Endothelial cell of umbilical vein (primary cell): ENCODE results near the gene RELCH. TPM values are rescaled to one million over a fixed set of nuclear protein-coding genes. Genes with fewer than 3 reads are reported as not detected.

Experiments used
- BruUV-seq: library from RNA; stranded (reverse); fragments of 400-500 nt; replicated peaks from 2 replicates; lab custom pipeline; 2021; lab: Mats Ljungman, UMichigan
- CTCF ChIA-PET: fragments of 300-600, 350-600 bp; sonication (Branson Sonifier 250); formaldehyde crosslinking; loops from one replicate; lab custom pipeline; 2021; ENCODE audit warnings: antibody characterized with exemption, inconsistent platforms; lab: Charles Lee
- POLR2A ChIA-PET: fragments of 300-600, 350-600 bp; sonication (Branson Sonifier 250); formaldehyde crosslinking; loops from one replicate; lab custom pipeline; 2021; ENCODE audit warnings: antibody characterized with exemption, inconsistent platforms; lab: Charles Lee
- DNase-seq: peaks from one replicate; pipeline ENCODE4 v3.0.0-alpha.2; 2011; ENCODE audit warnings: low read depth, low spot score
- FAIRE-seq: peaks from 2 replicates; lab custom pipeline; 2011; peaks lifted over from hg19 to GRCh38; lab: Jason Lieb, UNC
- H2AFZ ChIP-seq: 2 replicates; pipeline ENCODE4 v1.6.0; 2012; ENCODE audit warnings: low read depth, low read length, control low read depth, inconsistent platforms
- H3K27ac ChIP-seq: 2 replicates; pipeline ENCODE4 v1.5.1; 2011; ENCODE audit warnings: low read depth, mild to moderate bottlenecking, control low read depth, low read length, moderate library complexity; ENCODE audit not compliant: insufficient read depth
- H3K27me3 ChIP-seq, 2 experiments: 2 replicates each; pipeline versions ENCODE4 v1.6.0 to v1.6.1; 2011; ENCODE audit warnings: low read length in 2 of 2, mixed read lengths in 1 of 2; ENCODE audit not compliant: control insufficient read depth in 2 of 2, insufficient read depth in 2 of 2
- H3K36me3 ChIP-seq, 2 experiments: 2 replicates in 1 of 2; 3 replicates in 1 of 2; pipeline ENCODE4 v1.5.1; 2011; ENCODE audit warnings: low read length in 2 of 2, mild to moderate bottlenecking in 1 of 2, moderate library complexity in 1 of 2; ENCODE audit not compliant: control insufficient read depth in 2 of 2, insufficient read depth in 2 of 2; ENCODE audit errors: extremely low read depth in 1 of 2
- H3K4me1 ChIP-seq: 3 replicates; pipeline ENCODE4 v1.5.1; 2011; ENCODE audit warnings: mild to moderate bottlenecking, low read length; ENCODE audit not compliant: control insufficient read depth, insufficient read depth; ENCODE audit errors: extremely low read depth
- H3K4me2 ChIP-seq: 2 replicates; pipeline ENCODE4 v1.6.1; 2011; ENCODE audit warnings: low read length, control low read depth, mixed read lengths; ENCODE audit not compliant: insufficient read depth
- H3K4me3 ChIP-seq, 3 experiments: fragments of 200-600 bp in 1 of 3; sonication (generic), shearing (Covaris generic) in 1 of 3; replicated peaks in 1 of 3; 2 replicates each; pipeline ENCODE4 v1.5.1; 2011 to 2016; ENCODE audit warnings: control low read depth in 3 of 3, low read length in 3 of 3, mild to moderate bottlenecking in 2 of 3, inconsistent platforms in 1 of 3, low read depth in 1 of 3, moderate library complexity in 1 of 3; ENCODE audit not compliant: insufficient read depth in 1 of 3
- H3K79me2 ChIP-seq: 2 replicates; pipeline ENCODE4 v1.6.0; 2012; ENCODE audit warnings: low read length, inconsistent platforms; ENCODE audit not compliant: control insufficient read depth, insufficient read depth
- H3K9ac ChIP-seq: replicated peaks from 2 replicates; pipeline ENCODE3; 2011; ENCODE audit warnings: low read length, control low read depth; ENCODE audit not compliant: insufficient read depth; ENCODE audit errors: extremely low read depth
- H3K9me1 ChIP-seq: replicated peaks from 3 replicates; pipeline ENCODE4 v1.6.0; 2011; ENCODE audit warnings: mild to moderate bottlenecking, low read length; ENCODE audit not compliant: control insufficient read depth, insufficient read depth; ENCODE audit errors: extremely low read depth
- H3K9me3 ChIP-seq: replicated peaks from 2 replicates; pipeline ENCODE4 v1.5.1; 2012; ENCODE audit warnings: low read length, inconsistent platforms; ENCODE audit not compliant: control insufficient read depth, insufficient read depth
- H4K20me1 ChIP-seq: replicated peaks from 2 replicates; pipeline ENCODE3; 2011; ENCODE audit warnings: mild to moderate bottlenecking, low read length; ENCODE audit not compliant: control insufficient read depth, insufficient read depth; ENCODE audit errors: extremely low read depth
- EZH2 ChIP-seq: IDR thresholded peaks from 2 replicates; pipeline ENCODE4 v1.6.1; 2012; ENCODE audit warnings: borderline replicate concordance, low read depth, mild to moderate bottlenecking, moderate library complexity, low read length, inconsistent platforms; ENCODE audit not compliant: severe bottlenecking
- FOS ChIP-seq: IDR thresholded peaks from 2 replicates; pipeline ENCODE4 v1.6.1; 2011; ENCODE audit warnings: mild to moderate bottlenecking, low read length, moderate library complexity, borderline replicate concordance; ENCODE audit not compliant: insufficient read depth
- GATA2 ChIP-seq: IDR thresholded peaks from 2 replicates; pipeline ENCODE4 v1.7.0; 2011; ENCODE audit warnings: low read depth, mild to moderate bottlenecking, moderate library complexity, mixed read lengths, low read length; ENCODE audit not compliant: insufficient read length, insufficient read depth
- JUN ChIP-seq: IDR thresholded peaks from 2 replicates; pipeline ENCODE4 v1.6.1; 2011; ENCODE audit warnings: borderline replicate concordance, low read depth; ENCODE audit not compliant: insufficient read length, insufficient read depth
- MAX ChIP-seq: IDR thresholded peaks from 2 replicates; pipeline ENCODE4 v1.6.1; 2011; ENCODE audit not compliant: insufficient read depth, insufficient read length
- MYC ChIP-seq: IDR thresholded peaks from one replicate; pipeline ENCODE4 v1.6.1; 2011; ENCODE audit warnings: mild to moderate bottlenecking, low read depth, low read length
- POLR2A ChIP-seq: IDR thresholded peaks from 2 replicates; pipeline ENCODE4 v1.6.1; 2012; ENCODE audit warnings: low read depth, mild to moderate bottlenecking, control low read depth, low read length
- POLR2AphosphoS5 ChIP-seq: IDR thresholded peaks from 2 replicates; pipeline ENCODE4 v1.6.1; 2012; ENCODE audit warnings: low read depth, mild to moderate bottlenecking, control low read depth, low read length, moderate library complexity; ENCODE audit not compliant: insufficient read depth
- dilution Hi-C: fragments of 300-500 bp; cut with MboI; formaldehyde crosslinking; loops from one replicate; pipeline ENCODE4 v1.15.0; 2019; ENCODE audit warnings: low sequenced_read_pairs; ENCODE audit not compliant: extremely low pct_ligation_motif_present
- intact Hi-C: fragments of 100-400 bp; cut with micrococcal nuclease; formaldehyde crosslinking; loops from one replicate; pipeline ENCODE4 v1.10.0; 2022
- polyA plus RNA-seq, 4 experiments: library from polyadenylated mRNA; depleted of rRNA in 3 of 4; stranded (reverse) in 3 of 4; unstranded in 1 of 4; fragments of >200 nt; gene quantifications; 2 replicates each; pipeline versions ENCODE4 v1.2.1 to v1.2.3, GENCODE V29; 2011 to 2012; ENCODE audit warnings: missing spikeins in 1 of 4
- total RNA-seq: library from RNA; stranded (reverse); gene quantifications from 2 replicates; pipeline ENCODE4 v1.2.3, GENCODE V29; 2021
- TF ChIP-seq, protein P1 (sequence below), 2 donors: IDR thresholded peaks; 1 replicate in 1 of 2; 2 replicates in 1 of 2; pipeline ENCODE4 v1.5.1; 2011; ENCODE audit warnings: low read length in 2 of 2, mild to moderate bottlenecking in 2 of 2, moderate library complexity in 2 of 2, control low read depth in 1 of 2, inconsistent platforms in 1 of 2, low read depth in 1 of 2; ENCODE audit not compliant: insufficient read depth in 1 of 2; ENCODE audit errors: extremely low read depth in 1 of 2

Gene RELCH
- total and polyA plus RNA-seq, 2 donors (not counting 3 experiments of a cell fraction or from before 2014, with no cell fraction given) = 6.6 to 25.2 TPM

DNA sequence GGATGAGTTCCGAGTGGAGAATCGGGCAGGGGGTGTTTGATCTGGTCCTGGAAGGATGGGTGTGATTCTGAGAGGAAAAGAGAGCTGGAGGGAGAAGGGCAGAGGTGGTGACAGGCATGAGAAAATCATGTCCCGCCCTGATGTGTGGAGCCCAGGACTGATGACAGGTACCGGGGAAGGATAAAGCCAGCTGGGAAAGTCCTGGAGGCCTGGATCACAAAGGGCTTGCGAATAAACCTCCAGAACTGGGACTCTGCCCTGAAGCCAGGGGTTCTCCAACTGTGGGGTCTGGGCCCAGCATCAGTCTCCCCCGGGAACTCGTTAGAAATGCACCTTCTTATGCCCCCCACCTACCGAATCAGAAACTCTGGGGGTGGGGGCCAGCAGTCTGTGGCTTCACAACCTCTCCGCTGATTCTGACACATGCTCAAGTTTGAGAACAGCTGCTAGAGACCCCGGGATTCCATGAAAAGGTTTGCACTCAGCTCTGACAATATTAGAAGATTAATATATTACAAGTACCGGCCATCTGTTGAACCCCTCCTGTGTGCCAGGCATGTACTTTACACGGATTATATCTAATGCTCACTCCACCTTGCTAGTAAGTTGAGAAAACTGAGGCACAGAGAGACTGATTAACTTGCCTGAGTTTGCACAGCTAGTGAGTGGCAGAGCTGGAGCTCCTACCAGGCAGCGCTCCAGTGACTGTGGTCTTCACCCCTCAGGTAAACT is 146.1 kb downstream of the RELCH start:
- Histone ChIP-seq H3K27ac (no peak overlapping the region), H3K4me2 (no peak overlapping the region), H2AFZ (no peak overlapping the region), H4K20me1 (no peaks in the 10 kb centered on the region), H3K79me2 (no peaks in the 10 kb centered on the region), H3K9ac (no peak overlapping the region), H3K4me3 (no peak overlapping the region), H3K9me3 (no peaks in the 10 kb centered on the region), H3K9me1 (no peaks in the 10 kb centered on the region), H3K4me1 (peaks cover 72% of the 10 kb centered on the region), H3K36me3 (no peaks in the 10 kb centered on the region), H3K27me3 (no peaks in the 10 kb centered on the region)
- TF ChIP-seq GATA2 (no peak), JUN (no peak), POLR2AphosphoS5 (no peak), POLR2A (no peak), FOS (no peak), MYC (no peak), EZH2 (no peak), MAX (no peak)
- TF ChIP-seq, protein P1, sequence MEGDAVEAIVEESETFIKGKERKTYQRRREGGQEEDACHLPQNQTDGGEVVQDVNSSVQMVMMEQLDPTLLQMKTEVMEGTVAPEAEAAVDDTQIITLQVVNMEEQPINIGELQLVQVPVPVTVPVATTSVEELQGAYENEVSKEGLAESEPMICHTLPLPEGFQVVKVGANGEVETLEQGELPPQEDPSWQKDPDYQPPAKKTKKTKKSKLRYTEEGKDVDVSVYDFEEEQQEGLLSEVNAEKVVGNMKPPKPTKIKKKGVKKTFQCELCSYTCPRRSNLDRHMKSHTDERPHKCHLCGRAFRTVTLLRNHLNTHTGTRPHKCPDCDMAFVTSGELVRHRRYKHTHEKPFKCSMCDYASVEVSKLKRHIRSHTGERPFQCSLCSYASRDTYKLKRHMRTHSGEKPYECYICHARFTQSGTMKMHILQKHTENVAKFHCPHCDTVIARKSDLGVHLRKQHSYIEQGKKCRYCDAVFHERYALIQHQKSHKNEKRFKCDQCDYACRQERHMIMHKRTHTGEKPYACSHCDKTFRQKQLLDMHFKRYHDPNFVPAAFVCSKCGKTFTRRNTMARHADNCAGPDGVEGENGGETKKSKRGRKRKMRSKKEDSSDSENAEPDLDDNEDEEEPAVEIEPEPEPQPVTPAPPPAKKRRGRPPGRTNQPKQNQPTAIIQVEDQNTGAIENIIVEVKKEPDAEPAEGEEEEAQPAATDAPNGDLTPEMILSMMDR (IDR thresholded peaks at IDR 0.05; ENCODE audit: extremely low read depth in 1 of 2, insufficient read depth in 1 of 2, low read depth in 1 of 2, low read length in 2 of 2) = no peak
- FAIRE-seq = no peak
- intact Hi-C loops (loop anchor here (5.0 to 10.0 kb wide), 2 partner anchors 51 to 728 kb away; no protein-coding TSS in a partner anchor), dilution Hi-C loops (no loop called here)
- CTCF ChIA-PET = interaction anchor here (1.5 to 2.4 kb wide), 5 partner anchors 8 to 87 kb away, joined by 3 to 12 read pairs (median 4); no protein-coding TSS in a partner anchor
- DNase-seq = no peak
- BruUV-seq = no TSS peak
- POLR2A ChIA-PET = no interaction called here
